ENCODE measurements around the gene UBE2D2.
A peak's percentile ranks its signal among the peaks of the same experiment; 100 is the strongest.
"Not testable (repeated sequence)": the region's sequence is repeated elsewhere in the genome, so short reads cannot be mapped to it uniquely, and the experiment has no call there.

Gene UBE2D2

GRCh38 chr5:139560752-139561654 is at the start of gene UBE2D2:
UBE2D2 (plus strand) TSS chr5:139561339; CDS start chr5:139561792, 453 bp downstream.
- peak; percentile 81 for DNase-seq

DNA sequence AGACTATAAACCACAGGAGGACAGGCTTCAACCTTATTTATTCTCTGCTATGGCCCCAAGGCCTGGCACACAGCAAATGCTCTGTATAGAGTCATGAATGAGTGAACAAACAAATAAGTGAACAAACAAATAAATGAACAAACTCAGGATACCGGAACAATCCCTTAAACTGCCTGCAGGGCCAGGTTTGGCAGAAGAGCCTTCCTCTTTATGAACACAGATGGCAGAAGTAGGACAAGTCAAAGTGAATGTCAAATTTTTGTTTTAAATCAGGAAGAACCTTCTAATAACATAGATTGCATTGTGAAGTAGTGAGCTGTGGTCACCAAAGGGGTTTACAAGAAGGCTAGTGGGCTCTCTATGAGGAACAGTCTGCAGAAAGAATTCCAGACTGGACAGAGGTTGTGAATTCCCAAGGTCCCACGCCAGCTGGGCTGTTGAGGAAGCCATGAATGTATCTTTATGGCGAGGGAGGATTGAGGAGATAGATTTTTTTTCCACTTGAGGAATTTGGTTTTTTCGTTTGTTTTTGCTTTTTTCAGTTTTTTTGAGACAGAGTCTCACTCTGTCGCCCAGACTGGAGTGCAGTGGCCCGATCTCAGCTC is 48.3 kb upstream of the UBE2D2 start:
- DNase-seq: no peak

DNA sequence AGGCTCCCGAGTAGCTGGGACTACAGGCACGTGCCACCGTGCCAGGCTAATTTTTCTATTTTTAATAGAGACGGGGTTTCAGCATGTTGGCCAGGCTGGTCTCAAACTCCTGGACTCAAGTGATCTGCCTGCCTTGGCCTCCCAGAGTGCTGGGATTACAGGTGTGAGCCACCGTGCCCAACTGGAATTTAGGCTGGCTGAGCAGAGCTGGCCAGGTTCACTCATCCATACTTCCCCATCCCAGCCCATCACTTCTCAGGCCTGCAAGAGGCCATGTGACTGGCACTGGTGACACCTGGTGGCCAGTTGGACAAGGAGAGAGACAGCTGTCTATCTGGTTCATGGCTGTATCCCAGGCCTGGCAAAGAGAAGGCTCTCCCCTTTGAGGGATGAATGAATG is 47.7 kb upstream of the UBE2D2 start:
- peak; percentile 19 for DNase-seq

- DNase-seq: no peak
Observed at GRCh38 chr5:139513852-139514485, 47.2 kb upstream of the UBE2D2 start.

- no peak for DNase-seq
Observed at GRCh38 chr5:139514486-139514856, 46.7 kb upstream of the UBE2D2 start.

DNA sequence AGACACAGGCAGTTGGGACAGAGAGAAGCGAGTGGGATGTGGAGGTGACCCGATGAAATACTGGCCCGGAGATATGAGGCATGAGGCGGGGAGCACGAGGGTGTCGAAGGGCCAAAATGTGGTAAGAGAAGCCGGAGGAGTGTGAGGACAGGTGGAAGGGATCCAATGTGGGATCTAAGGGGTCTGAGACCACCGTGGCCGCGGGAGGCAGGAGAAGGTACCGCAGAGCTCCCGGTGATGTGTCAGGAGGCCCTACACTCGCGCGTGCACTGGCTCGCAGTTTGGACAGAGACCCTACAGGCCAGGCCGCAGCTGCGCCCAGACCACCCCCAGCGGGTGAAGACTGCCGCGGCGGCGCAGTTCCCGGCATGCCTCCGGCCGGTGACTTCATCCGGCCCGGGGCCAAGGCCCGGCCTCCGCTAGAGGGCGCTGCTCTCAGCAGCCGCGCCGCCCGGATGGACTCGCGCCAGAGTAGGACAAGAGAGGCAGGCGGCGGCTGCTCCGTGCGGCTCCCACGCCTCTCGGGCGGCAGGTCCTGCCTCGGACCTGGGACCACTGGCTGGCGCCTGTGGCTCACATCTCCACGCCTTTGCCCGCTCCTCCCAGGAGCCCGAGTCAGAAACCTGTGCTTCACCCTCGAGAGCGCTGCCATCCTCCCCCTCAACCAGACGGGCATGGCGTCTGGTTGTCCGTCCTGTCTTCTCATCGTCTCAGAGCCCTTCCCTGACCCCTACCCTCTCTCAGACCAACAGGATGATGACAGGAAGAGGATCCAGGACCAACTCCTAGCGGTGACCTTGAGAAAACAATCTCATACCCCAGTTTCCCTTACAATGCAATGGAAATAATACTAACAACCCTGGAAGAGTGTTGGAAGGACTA is 43.2 kb upstream of the UBE2D2 start:
- peak; percentile 30 for DNase-seq

DNA sequence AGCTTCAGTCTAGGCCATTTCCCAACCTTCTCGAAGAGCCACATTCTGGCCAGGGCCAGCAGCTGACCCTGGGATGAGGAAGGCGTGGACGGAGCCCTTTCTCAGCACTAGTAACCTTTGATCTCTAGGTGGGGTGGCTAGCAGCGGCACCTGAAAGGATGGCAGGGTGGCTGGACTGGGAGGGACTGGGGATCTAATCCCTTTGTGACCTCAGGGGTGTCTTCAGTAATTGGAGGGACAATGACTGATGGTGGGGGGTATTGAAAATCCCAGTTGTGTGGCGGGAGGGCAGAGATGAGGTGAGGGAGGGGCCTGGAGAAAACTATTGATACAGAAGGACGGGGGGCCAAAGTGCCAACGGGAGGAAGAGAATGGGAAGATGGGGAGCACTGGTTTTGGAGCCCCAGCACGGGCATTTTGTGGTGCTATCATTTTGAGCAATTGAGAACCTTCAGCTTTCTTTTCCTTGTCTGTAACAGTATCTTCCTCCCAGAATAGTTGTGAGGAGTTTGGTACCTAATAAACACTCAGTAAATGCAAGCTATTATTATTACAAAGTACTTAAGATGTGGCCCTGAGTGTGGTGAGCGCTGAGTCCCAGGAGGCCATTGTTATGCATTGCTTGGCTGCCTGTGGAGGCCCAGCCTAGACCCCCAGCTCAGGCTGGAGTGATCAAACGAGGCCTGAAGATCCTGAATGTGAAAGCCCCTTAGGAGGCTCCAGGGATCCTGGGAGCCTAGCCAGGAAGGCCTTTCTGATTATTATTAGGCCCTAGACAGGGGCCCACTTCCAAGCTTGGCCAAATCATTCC is 37.3 kb upstream of the UBE2D2 start:
- no peak for DNase-seq

DNA sequence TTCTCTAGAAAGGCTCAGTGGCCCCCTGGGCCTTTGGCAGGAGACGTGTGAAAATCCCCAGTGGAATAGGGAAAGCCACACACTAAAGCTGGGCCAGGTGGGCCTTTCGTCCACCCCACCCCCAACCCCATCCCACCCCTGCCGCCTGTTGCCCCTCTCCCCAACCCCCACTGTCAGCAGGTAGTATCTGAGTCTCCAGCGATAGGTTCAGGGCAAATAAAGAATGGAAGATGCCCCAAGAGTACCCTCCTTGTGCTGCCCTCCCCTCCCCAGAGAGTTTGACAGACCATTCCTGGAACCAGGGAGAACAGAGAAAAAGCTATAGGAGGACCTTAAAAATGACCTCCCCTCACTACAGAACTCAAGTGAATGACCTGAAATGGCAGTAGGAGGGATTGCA is 36.7 kb upstream of the UBE2D2 start:
- DNase-seq: no peak

- no peak for DNase-seq
Observed at GRCh38 chr5:139524940-139525585, 36.1 kb upstream of the UBE2D2 start.

DNA sequence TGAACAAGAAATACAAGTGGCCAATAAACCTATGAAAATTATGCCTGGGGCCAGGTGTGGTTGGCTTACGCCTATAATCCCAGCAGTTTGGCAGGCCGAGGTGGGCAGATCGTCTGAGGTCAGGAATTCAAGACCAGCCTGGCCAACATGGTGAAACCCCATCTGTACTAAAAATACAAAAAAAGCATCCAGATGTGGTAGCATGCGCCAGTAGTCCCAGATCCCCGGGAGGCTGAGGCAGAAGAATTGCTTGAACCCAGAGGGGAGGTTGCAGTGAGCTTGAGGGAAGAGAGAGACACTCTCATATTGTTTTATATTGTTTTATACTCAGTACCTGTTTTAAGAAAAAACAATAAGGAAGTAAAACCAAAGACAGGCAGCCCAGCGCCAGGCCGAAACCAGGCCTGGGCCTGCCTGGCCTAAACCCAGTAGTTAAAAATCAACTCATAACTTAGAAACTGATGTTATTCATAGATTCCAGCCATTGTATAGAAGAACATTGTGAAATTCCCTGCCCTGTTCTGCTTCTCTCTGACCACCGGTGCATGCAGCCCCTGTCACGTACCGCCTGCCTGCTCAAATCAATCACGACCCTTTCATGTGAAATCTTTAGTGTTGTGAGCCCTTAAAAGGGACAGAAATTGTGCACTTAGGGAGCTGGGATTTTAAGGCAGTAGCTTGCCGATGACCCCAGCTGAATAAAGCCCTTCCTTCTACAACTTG is 35.4 kb upstream of the UBE2D2 start:
- not testable (repeated sequence) for DNase-seq

DNA sequence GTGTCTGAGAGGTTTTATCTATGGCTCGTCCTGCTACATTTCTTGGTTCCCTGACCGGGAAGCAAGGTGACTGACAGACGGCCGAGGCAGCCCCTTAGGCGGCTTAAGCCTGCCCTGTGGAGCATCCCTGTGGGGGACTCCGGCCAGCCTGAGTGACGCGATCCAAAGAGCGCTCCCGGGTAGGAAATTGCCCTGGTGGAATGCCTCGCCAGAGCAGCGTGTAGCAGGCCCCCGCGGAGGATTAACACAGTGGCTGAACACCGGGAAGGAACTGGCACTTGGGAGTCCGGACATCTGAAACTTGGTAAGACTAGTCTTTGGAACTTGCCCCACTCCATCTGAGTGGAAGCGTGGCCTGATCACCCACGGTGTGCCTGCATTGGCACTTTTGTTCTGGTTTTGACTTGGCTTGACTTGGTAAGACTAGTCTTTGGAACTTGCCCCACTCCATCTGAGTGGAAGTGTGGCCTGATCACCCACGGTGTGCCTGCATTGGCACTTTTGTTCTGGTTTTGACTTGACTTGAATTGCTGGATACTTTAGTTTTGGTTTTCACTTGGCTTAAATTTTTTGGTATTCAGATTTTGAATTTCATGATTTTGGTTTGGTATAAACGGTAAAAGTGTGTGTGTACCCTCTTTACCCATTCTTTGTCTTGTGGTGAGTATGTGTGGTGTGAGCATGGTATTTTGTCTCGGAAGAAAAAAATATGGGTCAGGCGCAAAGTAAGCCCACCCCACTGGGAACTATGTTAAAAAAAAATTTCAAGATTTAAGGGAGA is 34.6 kb upstream of the UBE2D2 start:
- DNase-seq: not testable (repeated sequence)

DNA sequence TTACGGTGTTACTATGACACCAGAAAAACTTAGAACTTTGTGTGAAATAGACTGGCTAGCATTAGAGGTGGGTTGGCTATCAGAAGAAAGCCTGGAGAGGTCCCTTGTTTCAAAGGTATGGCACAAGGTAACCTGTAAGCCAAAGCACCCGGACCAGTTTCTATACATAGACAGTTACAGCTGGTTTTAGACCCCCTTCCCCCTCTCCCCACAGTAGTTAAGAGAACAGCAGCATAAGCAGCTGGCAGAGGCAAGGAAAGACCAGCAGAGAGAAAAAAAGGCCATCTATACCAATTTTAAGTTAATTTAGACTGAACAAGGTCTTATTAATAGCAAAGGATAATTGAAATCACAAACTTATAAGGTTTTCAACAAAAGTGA is 34.1 kb upstream of the UBE2D2 start:
- not testable (repeated sequence) for DNase-seq

- not testable (repeated sequence) for DNase-seq
Observed at GRCh38 chr5:139527896-139528467, 33.2 kb upstream of the UBE2D2 start.

GRCh38 chr5:139528695-139529094 is 32.4 kb upstream of the UBE2D2 start:
- not testable (repeated sequence) for DNase-seq

- not testable (repeated sequence) for DNase-seq
Observed at GRCh38 chr5:139530079-139530478, 31.1 kb upstream of the UBE2D2 start.

GRCh38 chr5:139531772-139532169 is 29.4 kb upstream of the UBE2D2 start:
- DNase-seq: no peak

DNA sequence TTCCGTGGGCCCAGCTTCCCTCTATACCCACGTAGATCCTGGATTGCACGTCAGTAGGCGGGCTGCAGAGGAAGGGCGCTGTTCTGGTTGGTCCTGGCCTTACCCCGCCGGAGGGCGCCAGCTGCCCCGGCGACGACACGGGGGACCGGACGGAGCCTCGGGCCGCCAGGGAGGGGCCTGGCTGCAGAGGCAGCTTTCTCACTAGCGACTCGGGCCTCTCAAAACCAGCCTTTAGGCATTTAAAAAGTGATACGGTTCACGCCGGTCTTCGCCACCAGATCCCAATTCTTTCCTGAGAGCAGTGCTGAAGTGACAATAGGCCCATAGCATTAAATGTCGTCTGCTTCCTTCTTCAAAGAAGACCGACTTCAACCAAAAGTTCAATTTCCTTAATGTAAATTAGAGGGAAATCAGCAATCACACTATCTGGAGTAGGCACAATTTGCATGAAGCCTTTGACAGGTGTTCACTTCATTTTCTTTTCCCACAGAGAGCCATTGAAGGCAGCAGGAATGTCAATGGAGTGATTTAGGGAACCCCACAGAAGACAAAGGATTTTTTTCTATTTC is 17.6 kb upstream of the UBE2D2 start:
- no peak for DNase-seq

- DNase-seq: not testable (repeated sequence)
Observed at GRCh38 chr5:139546593-139546992, 14.5 kb upstream of the UBE2D2 start.

All from NCI-H1694 (cell line).